GM08714 (cell line): ENCODE data around the gene RGS19.

Experiments
- H3K4me3 ChIP-seq: fragments of 200-500 bp; sonication (Bioruptor generic); 2 replicates; pipeline ENCODE4 v1.5.1; 2014; ENCODE audit warnings: mild to moderate bottlenecking, low read length, inconsistent platforms
- ZNF274 ChIP-seq: IDR thresholded peaks from 2 replicates; pipeline ENCODE4 v1.6.1; 2012; ENCODE audit warnings: mild to moderate bottlenecking, low read depth, low read length

Gene RGS19

DNA sequence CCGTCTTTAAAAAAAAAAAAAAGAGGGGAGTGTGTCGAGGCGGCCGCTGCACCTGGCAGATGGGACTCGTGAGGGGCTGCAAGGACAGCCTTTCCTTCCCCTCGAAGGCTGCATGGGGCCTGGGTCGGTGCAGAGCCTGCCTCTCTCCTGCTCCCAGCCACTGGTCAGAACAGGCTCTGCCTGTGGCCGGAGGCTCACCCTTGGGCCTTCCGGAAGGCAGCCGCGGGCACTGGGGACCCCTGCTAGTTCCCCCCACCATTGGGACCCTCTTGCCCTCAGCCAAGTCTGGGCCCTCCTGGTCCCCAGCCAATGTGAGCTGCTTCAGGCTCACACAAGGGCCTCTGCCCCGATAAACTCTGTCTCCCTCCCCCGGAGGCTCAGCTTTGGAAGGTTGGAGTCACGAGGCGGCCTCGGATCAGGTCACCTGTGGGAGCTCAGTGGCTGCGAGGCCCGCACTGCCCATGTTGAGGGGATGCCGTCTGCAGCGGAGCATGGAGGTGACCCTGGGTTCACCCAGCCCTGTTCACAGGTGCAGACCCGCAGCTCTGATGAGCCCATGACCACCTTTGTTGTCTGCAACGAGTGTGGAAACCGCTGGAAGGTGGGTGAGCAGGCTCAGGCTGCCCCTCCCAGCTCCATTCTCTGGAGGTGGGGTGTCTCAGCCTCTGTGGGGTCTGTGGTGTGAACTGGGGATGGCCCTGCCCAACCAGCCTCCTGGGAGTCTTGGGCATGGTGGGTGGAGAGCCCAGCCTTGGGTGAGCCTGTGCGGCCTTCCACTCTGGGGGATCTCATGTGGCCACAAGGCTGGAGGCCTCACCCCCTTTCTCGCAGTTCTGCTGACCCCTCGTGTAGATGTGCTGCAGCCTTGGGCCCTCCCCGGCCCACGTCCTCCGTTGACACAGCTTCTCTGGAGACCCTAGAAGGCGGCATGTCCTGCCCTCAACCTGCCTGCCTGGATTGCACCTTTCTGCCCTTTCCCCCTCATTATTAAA, 7.7 kb downstream of the RGS19 start:
- no peak overlapping the region for H3K4me3 ChIP-seq
- no peak for TF ChIP-seq ZNF274

GRCh38 chr20:64070244-64070993, 8.9 kb downstream of the RGS19 start:
- TF ChIP-seq ZNF274, result no peak
- no peak overlapping the region for H3K4me3 ChIP-seq

GRCh38 chr20:64069614-64070243, 9.6 kb downstream of the RGS19 start:
- no peak for TF ChIP-seq ZNF274
- no peak overlapping the region for H3K4me3 ChIP-seq

DNA sequence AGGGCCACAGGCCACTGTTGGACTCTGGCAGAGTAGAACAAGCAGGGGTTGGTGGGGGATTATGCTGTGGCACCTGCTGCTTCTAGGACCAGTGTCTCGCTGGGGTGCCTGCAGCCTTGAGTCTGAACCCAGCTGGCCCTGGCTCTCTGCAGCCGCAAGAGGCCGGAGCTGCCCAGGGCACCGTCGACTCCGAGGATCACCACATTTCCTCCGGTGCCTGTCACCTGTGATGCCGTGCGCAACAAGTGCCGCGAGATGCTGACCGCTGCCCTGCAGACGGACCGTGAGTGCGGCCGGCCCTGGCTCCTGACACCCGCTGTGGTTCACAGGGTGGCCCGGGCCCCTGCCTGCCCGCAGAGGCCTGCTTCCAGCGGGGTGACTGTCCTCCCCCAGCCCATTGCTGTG, 10.1 kb downstream of the RGS19 start:
- no peak for TF ChIP-seq ZNF274
- H3K4me3 ChIP-seq, result no peak overlapping the region

DNA sequence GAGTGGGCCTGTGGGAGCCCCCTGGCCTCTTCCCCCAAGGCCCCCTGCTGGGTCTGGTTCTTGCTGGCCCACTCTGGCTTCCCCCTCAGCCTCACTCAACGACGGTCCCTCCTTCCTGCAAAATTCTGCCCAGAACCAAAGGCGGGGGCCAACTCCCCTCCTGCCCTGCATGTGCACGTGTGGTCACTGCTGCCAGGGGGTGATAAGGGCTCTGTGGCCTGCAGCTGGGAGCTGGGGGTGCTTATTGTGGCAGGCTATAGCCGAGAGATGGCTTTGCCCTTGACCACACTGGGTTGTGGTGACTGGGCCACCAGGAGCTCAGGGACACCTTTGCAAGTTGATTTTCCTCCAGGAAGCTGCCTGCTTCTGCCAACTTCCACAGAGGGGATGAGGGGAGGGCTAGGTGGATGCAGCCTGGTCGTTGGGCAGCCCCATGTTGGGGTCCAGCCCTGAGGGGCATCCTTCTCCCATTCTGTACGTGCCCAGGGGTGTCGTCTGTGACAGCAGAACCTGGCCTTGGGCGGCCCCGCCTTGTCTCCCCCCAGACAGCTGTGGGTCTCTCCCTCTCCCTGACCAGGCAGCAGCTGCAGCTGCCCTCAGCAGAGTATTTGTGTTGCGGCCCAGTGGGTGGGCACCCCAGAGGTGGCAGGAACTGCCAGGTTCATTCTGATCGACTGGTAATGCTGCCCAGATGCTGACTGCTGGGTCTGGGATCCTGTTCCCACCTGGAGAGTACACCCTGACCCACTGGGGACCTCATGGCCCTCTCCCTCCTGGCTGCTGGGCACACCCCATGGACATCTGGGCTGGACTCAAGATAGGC, 10.7 kb downstream of the RGS19 start:
- TF ChIP-seq ZNF274, result no peak
- H3K4me3 ChIP-seq, result no peak overlapping the region

DNA sequence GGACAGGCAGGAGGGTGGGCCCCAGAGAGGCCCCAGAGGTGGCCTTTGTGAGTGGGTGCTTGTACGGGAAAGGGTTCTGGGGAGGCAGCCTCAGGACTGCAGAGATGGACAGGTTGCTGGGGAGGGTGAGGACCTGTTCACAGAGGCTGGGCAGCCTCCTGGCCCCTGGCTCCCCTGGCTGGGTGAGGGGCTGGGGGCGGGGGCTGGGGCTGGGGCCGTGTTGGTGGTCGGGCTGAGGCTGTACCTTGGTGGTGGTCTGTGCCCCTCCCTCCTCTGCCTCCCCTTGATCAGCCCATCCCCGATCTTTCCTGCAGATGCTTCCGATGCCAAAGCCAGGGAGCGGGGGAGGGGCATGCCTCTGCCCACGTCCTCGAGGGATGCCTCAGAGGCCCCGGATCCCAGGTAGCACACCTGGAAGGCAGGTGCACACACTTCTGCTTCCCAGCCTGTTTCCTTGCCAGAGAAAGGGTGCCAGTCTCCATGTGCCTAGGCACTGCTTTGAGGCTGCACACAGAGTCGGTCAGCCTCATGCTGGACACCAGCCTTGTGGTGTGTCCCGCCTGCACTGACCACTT, 11.5 kb downstream of the RGS19 start:
- no peak for TF ChIP-seq ZNF274
- H3K4me3 ChIP-seq, result no peak overlapping the region

- TF ChIP-seq ZNF274, result no peak
- no peak overlapping the region for H3K4me3 ChIP-seq
Measured at GRCh38 chr20:64067005-64067632, 12.2 kb downstream of the RGS19 start.

DNA sequence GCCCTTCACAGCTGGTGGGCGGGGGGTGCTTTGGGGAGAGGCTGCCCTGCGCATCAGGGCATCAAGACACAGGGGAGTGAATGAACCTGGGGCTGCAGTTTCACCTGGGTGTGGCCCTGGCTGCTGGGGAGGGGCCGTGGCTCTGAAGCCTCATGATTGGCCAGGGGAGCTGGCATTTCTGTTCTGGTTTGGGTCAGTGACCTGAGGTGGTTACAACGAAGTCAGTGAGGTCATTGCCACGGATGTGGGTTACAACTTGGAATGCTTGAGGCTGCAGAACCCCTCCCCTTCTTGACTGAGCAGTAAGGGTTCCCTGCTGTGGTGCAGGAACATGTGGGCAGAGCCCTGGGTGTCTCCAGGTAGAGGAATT, 13.4 kb downstream of the RGS19 start:
- TF ChIP-seq ZNF274, result no peak
- no peak overlapping the region for H3K4me3 ChIP-seq

DNA sequence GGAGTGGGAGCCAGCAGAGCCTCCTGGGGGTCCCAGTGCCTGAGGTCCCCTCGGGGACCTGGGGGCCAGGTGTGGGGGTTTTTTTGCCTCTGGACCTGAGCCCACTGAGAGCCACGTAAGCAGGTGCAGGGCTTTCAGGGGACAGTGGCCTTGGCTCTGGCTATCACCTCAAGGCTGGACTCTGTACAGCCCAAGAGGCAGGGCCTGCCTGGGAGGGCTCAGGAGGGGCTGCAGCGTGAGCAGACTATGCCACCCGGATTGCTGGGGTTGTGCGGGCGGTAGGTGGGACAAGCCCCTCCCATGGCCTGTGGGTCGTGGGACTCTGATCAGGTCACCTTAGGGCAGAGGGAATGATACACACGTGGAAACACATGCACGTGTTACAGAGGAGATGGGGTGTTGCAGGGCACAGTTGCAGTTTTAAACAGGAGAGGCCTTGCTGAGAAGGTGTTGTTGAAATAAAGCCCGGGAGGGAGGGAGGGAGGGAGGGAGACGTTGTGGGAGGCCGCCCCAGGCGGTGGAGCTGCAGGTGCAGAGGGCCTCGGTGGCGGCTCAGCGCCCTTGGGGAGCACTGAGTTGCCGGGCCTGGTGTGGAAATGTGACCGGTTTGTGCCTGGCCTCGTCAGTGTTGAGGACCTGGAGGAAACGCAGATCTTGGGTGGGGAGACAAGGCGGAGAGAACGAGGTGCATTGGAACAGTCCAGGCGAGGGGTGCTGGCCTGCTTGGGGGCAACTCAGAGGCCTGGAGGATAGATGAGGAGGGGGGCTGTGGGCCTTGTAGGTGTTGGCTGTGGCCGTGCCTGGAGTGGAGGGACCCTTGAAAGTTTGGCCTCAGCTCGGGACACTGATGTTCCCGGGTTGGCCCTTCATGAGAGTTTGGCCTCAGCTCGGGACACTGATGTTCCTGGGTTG, 14.0 kb downstream of the RGS19 start:
- no peak for TF ChIP-seq ZNF274
- H3K4me3 ChIP-seq, result no peak overlapping the region

- TF ChIP-seq ZNF274, result no peak
- H3K4me3 ChIP-seq, result no peak overlapping the region
Measured at GRCh38 chr20:64064145-64064698, 15.1 kb downstream of the RGS19 start.

- H3K4me3 ChIP-seq, result peak overlapping the region; percentile 81
- no peak for TF ChIP-seq ZNF274
Measured at GRCh38 chr20:64063389-64064144, 15.8 kb downstream of the RGS19 start.
